ENCODE results near the gene ZNF544.

The ZNF544 gene

DNA sequence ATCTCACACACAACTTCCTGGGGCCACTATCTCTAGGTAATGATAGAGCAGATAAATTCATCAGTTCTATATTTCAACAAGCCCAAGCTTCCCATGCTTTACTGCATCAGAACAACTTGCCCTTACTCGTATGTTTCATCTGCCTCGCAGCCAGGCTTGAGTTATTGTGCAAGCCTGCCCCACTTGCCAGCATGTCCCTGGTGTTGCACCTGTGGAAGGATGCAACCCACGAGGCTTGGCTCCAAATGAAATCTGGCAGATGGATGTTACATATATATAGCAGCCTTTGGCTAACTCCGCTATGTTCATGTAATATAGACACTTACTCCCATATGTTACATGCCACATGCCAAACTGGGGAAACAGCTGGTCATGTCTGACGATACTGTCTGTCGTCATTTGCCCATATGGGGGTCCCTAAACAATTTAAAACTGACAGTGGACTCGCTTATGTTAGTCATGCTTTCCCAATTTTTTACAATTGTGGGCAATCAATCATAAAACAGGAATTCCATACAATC, 82.7 kb downstream of the ZNF544 start:
- no peaks in the 10 kb centered on the region for H3K9me3 ChIP-seq (ENCODE audit: control insufficient read depth, low read length)
- TF ChIP-seq, protein P1, sequence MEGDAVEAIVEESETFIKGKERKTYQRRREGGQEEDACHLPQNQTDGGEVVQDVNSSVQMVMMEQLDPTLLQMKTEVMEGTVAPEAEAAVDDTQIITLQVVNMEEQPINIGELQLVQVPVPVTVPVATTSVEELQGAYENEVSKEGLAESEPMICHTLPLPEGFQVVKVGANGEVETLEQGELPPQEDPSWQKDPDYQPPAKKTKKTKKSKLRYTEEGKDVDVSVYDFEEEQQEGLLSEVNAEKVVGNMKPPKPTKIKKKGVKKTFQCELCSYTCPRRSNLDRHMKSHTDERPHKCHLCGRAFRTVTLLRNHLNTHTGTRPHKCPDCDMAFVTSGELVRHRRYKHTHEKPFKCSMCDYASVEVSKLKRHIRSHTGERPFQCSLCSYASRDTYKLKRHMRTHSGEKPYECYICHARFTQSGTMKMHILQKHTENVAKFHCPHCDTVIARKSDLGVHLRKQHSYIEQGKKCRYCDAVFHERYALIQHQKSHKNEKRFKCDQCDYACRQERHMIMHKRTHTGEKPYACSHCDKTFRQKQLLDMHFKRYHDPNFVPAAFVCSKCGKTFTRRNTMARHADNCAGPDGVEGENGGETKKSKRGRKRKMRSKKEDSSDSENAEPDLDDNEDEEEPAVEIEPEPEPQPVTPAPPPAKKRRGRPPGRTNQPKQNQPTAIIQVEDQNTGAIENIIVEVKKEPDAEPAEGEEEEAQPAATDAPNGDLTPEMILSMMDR (IDR thresholded peaks at IDR 0.05), result no peak
- no peak overlapping the region for H3K27ac ChIP-seq
- H2AFZ ChIP-seq, result no peak overlapping the region
- peaks cover 25% of the 10 kb centered on the region for H3K79me2 ChIP-seq
- H3K36me3 ChIP-seq (ENCODE audit: control insufficient read depth, insufficient read depth, low read length), result no peaks in the 10 kb centered on the region
- H3K27me3 ChIP-seq (ENCODE audit: control insufficient read depth, insufficient read depth, low read length), result no peaks in the 10 kb centered on the region
- no peak overlapping the region for H3K4me2 ChIP-seq (ENCODE audit: low read length)
- no peaks in the 10 kb centered on the region for H3K4me1 ChIP-seq
- no peak overlapping the region for H3K4me3 ChIP-seq (ENCODE audit: low read depth, low read length)
- H3K9ac ChIP-seq, result no peak overlapping the region
